OCI-LY3 (cell line): Measurements from ENCODE around the gene GTF2IRD1.
"Not testable (repeated sequence)": the region's sequence is repeated elsewhere in the genome, so short reads cannot be mapped to it uniquely, and the experiment has no call there.

Experiments
- H2AFZ ChIP-seq: fragments of 200-600, 300-600 bp; shearing (Covaris generic); 2 replicates; pipeline ENCODE4 v1.6.0; 2014; ENCODE audit warnings: antibody characterized with exemption, low read depth, low read length
- H3K27ac ChIP-seq: fragments of 200-600, 300-600 bp; sonication (generic); 2 replicates; pipeline ENCODE4 v1.5.1; 2014; ENCODE audit warnings: mild to moderate bottlenecking, low read length, moderate library complexity, mixed read lengths
- H3K27me3 ChIP-seq: fragments of 200-600, 300-600 bp; sonication (generic); 2 replicates; pipeline ENCODE4 v1.6.1; 2014; ENCODE audit warnings: low read depth, low read length, mixed read lengths
- H3K36me3 ChIP-seq: fragments of 200-600, 300-600 bp; sonication (generic); replicated peaks from 2 replicates; pipeline ENCODE3; 2014; ENCODE audit warnings: low read depth, low read length, mixed read lengths
- H3K4me1 ChIP-seq: fragments of 300-600, 200-600 bp; sonication (generic); 2 replicates; pipeline ENCODE4 v1.6.1; 2014; ENCODE audit warnings: low read length, mixed read lengths
- H3K4me2 ChIP-seq: fragments of 200-600, 300-600 bp; sonication (generic); 2 replicates; pipeline ENCODE4 v1.6.1; 2014; ENCODE audit warnings: low read length, mixed read lengths
- H3K4me3 ChIP-seq: fragments of 300-600, 200-600 bp; sonication (generic); 2 replicates; pipeline ENCODE4 v1.5.1; 2014; ENCODE audit warnings: antibody characterized with exemption, mild to moderate bottlenecking, low read length, moderate library complexity
- H3K79me2 ChIP-seq: fragments of 300-600, 200-600 bp; shearing (Covaris generic); 2 replicates; pipeline ENCODE4 v1.6.1; 2014; ENCODE audit warnings: mild to moderate bottlenecking, low read length, mixed read lengths
- H3K9ac ChIP-seq: fragments of 300-600, 200-600 bp; shearing (Covaris generic); 2 replicates; pipeline ENCODE4 v1.6.0; 2014; ENCODE audit warnings: mild to moderate bottlenecking, low read length, moderate library complexity
- H3K9me3 ChIP-seq: fragments of 200-600, 300-600 bp; shearing (Covaris generic); 2 replicates; pipeline ENCODE4 v1.6.1; 2014; ENCODE audit warnings: low read length, mixed read lengths; ENCODE audit not compliant: insufficient read depth
- H4K20me1 ChIP-seq: fragments of 200-600, 300-600 bp; sonication (generic); 2 replicates; pipeline ENCODE4 v1.6.1; 2016; ENCODE audit warnings: low read length, mixed read lengths; ENCODE audit not compliant: insufficient read depth
- EZH2phosphoT487 ChIP-seq: fragments of 200-600 bp; shearing (Covaris generic); IDR thresholded peaks from 2 replicates; pipeline ENCODE4 v1.6.1; 2018; ENCODE audit warnings: antibody characterized with exemption, mixed run types, low read depth
- TF ChIP-seq, protein P1 (sequence below): fragments of 200-600, 300-600 bp; sonication (generic); IDR thresholded peaks from 2 replicates; pipeline ENCODE4 v1.5.1; 2014; ENCODE audit warnings: antibody characterized with exemption, low read length, low read depth

The GTF2IRD1 gene

DNA sequence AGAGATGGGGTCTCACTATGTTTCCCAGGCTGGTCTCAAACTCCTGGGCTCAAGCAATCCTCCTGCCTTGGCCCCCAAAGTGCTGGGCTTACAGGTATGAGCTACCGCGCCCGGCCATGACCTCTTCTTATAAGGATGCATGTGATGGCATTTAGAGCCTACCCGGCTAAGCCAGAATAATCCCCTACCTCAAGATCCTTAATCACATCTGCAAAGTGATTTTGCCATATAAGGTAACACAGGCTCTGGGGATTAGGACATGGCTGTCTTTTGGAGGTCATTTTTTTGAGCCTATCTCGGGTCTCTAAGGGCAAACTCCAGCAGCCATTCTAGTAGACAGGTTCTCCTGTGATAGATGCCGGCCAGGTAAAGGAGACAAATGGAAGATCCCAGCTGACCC lies 39.6 kb downstream of the GTF2IRD1 start:
- no peaks in the 10 kb centered on the region for H3K27me3 ChIP-seq
- H3K4me1 ChIP-seq: no peaks in the 10 kb centered on the region
- no peak overlapping the region for H3K4me3 ChIP-seq
- no peaks in the 10 kb centered on the region for H3K36me3 ChIP-seq
- no peaks in the 10 kb centered on the region for H3K9me3 ChIP-seq
- H2AFZ ChIP-seq: no peak overlapping the region
- H3K79me2 ChIP-seq: no peaks in the 10 kb centered on the region
- H3K27ac ChIP-seq: no peak overlapping the region
- TF ChIP-seq EZH2phosphoT487: no peak
- TF ChIP-seq, protein P1, sequence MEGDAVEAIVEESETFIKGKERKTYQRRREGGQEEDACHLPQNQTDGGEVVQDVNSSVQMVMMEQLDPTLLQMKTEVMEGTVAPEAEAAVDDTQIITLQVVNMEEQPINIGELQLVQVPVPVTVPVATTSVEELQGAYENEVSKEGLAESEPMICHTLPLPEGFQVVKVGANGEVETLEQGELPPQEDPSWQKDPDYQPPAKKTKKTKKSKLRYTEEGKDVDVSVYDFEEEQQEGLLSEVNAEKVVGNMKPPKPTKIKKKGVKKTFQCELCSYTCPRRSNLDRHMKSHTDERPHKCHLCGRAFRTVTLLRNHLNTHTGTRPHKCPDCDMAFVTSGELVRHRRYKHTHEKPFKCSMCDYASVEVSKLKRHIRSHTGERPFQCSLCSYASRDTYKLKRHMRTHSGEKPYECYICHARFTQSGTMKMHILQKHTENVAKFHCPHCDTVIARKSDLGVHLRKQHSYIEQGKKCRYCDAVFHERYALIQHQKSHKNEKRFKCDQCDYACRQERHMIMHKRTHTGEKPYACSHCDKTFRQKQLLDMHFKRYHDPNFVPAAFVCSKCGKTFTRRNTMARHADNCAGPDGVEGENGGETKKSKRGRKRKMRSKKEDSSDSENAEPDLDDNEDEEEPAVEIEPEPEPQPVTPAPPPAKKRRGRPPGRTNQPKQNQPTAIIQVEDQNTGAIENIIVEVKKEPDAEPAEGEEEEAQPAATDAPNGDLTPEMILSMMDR: no peak
- no peaks in the 10 kb centered on the region for H4K20me1 ChIP-seq
- no peak overlapping the region for H3K9ac ChIP-seq
- no peak overlapping the region for H3K4me2 ChIP-seq

DNA sequence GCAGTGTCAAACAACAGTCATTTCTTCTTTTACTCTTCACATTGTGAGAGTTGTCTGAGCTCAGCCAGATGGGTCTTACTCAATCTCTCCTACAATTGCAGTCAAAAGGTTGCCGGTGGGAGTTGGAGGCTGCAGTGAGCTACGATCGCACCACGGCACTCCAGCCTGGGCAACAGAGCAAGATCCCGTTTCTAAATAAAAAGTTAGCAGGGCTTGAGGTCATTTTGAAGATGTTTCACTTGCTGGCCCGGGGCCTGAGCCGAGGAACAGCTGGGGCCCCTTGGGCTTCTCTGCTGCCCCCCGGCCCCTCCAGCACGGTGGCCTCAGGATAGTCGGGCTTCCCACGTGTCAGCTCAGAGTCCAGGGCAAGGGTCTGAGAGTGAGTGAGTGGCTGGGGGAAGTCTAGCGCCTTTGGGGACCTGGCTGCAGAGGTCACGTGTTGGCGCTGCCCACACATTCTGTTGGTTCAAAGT lies 40.4 kb downstream of the GTF2IRD1 start:
- Histone ChIP-seq H3K27ac (no peak overlapping the region), H3K4me2 (no peak overlapping the region), H3K36me3 (no peaks in the 10 kb centered on the region), H3K79me2 (no peaks in the 10 kb centered on the region), H2AFZ (no peak overlapping the region), H3K9ac (no peak overlapping the region), H4K20me1 (no peaks in the 10 kb centered on the region), H3K4me3 (no peak overlapping the region), H3K9me3 (no peaks in the 10 kb centered on the region), H3K27me3 (no peaks in the 10 kb centered on the region), H3K4me1 (no peaks in the 10 kb centered on the region)
- TF ChIP-seq, protein P1: no peak
- no peak for TF ChIP-seq EZH2phosphoT487

DNA sequence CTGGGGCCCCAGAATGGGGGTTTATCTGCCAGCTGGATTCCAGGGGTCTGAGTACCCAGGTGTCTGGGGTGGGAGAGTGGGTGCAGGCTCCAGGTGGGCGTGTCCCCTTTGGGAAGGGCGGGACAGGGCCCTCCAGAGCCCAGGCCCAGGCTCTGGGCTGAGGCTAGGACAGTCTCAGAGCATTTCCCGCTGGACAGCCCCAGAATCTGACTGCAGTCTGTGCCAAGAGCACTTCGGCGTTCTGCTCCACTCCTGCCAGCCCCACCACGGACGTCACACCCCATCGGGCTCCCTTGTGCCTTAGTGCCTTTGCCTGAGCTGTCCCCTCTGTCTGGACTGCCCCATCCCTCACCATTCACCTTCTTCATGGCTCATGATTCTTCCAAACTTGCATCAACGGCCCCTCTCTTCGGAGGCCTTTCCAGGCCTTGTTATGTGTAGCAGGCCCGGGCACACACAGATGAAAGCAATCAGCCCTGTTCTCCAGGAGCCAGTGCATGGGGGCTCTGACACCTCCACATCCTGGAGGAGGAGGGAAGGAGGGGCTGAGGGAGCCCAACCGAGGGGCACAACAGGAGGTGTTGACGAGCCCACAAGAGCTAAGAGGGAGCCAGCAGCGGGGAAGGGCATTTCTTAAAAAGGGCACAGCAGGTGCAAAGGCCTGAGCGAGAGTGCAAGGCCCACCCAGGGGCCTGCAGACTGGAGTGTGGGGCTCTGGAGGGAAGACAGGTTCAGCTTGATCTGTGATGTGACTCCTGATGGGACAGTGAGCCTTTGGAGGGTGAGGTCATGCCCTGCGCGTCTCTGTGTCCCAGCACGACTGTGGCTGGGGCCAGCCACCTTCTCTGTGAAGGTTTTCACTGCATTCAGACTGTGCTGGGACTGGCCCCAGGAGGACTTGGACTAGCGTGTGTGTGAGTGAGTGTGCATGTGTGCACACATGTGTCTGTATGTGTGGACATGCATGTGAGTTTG lies 41.7 kb downstream of the GTF2IRD1 start:
- no peaks in the 10 kb centered on the region for H3K27me3 ChIP-seq
- no peaks in the 10 kb centered on the region for H3K4me1 ChIP-seq
- H3K9me3 ChIP-seq: no peaks in the 10 kb centered on the region
- no peak overlapping the region for H3K9ac ChIP-seq
- no peaks in the 10 kb centered on the region for H3K79me2 ChIP-seq
- H3K27ac ChIP-seq: no peak overlapping the region
- no peak overlapping the region for H3K4me3 ChIP-seq
- H4K20me1 ChIP-seq: no peaks in the 10 kb centered on the region
- no peak overlapping the region for H2AFZ ChIP-seq
- no peak overlapping the region for H3K4me2 ChIP-seq
- TF ChIP-seq, protein P1: no peak
- TF ChIP-seq EZH2phosphoT487: no peak
- no peaks in the 10 kb centered on the region for H3K36me3 ChIP-seq

DNA sequence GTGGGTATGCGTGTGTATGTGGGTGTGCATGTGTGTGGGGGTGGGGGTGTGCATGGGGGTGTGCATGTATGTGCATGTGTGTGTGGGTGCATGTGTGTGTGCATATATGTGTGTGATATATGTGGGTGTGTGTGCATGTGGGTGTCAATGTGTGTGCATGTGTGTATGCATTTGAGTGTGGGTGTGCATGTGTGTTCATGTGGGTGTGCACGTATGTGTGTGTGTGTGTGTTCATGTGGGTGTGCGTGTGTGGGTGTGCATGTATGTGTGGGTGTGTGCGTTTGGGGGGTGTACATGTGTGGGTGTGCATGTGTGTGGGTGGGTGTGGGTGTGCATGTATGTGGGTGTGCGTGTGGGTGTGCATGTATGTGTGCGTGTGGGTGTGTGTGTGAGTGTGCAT lies 42.6 kb downstream of the GTF2IRD1 start:
- no peaks in the 10 kb centered on the region for H3K27me3 ChIP-seq
- no peak overlapping the region for H3K9ac ChIP-seq
- H2AFZ ChIP-seq: no peak overlapping the region
- no peaks in the 10 kb centered on the region for H3K36me3 ChIP-seq
- no peaks in the 10 kb centered on the region for H3K9me3 ChIP-seq
- H3K4me3 ChIP-seq: no peak overlapping the region
- TF ChIP-seq, protein P1: no peak
- no peak overlapping the region for H3K4me2 ChIP-seq
- no peaks in the 10 kb centered on the region for H3K4me1 ChIP-seq
- no peak overlapping the region for H3K27ac ChIP-seq
- H4K20me1 ChIP-seq: no peaks in the 10 kb centered on the region
- no peaks in the 10 kb centered on the region for H3K79me2 ChIP-seq

DNA sequence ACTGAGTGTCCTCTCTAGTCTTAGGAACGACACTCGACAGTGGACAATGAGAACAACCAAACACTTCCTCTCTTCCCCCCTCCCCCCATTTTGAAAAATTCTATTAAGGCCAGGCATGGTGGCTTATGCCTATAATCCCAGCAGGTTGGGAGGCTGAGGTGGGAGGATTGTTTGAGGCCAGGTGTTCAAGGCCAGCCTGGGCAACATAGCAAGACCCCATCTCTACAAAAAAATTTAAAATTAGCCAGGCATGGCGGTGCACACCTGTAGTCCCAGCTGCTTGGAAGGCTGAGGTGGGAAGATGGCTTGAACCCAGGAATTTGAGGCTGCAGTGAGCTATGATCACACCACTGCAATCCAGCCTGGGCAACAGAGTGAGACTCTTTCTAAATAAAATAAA lies 43.1 kb downstream of the GTF2IRD1 start:
- not testable (repeated sequence) for H3K79me2 ChIP-seq

More for the DNA sequence above, 43.1 kb downstream of the GTF2IRD1 start:
- not testable (repeated sequence) for H3K4me3 ChIP-seq, H3K9me3 ChIP-seq, H3K9ac ChIP-seq, H3K27ac ChIP-seq, H3K4me2 ChIP-seq, H3K36me3 ChIP-seq, H3K4me1 ChIP-seq, H3K27me3 ChIP-seq, H4K20me1 ChIP-seq, H2AFZ ChIP-seq
